GM18951 (cell line): Measurements from ENCODE around the gene CCL11.
"Not testable (repeated sequence)": the region's sequence is repeated elsewhere in the genome, so short reads cannot be mapped to it uniquely, and the experiment has no call there.

Experiments
- POLR2A ChIP-seq: IDR thresholded peaks from 4 replicates; pipeline ENCODE4 v1.6.1; 2011; ENCODE audit warnings: mild to moderate bottlenecking; ENCODE audit not compliant: insufficient read length, insufficient read depth; ENCODE audit errors: extremely low read depth
- in situ Hi-C: fragments of 300-500 bp; cut with MboI; formaldehyde crosslinking; loops from one replicate; pipeline ENCODE4 v1.12.0; 2022; ENCODE audit warnings: low sequenced_read_pairs, mixed read lengths, inconsistent platforms; ENCODE audit not compliant: unreplicated experiment

CCL11 gene

DNA sequence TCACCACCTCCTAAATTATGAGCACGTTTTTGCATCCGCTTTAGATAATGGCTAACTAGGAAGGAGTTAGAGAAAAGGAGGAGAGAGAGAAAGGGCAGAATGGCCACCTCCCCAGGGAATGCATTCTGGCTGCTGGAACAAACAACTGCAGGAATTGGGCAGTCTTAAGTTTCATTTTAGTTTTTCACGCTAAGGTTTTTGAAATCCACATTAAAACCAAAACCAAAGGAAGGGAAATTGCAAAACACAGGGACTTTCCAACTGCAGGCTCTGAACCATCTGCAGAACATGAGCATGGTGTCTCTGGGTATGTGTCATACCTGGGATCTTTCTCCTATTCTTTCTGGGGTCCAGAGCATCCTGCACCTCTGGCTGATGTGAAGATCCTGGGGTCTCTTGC, 21.6 kb downstream of the CCL11 start:
- in situ Hi-C loops, result no loop called here
- TF ChIP-seq POLR2A, result no peak

DNA sequence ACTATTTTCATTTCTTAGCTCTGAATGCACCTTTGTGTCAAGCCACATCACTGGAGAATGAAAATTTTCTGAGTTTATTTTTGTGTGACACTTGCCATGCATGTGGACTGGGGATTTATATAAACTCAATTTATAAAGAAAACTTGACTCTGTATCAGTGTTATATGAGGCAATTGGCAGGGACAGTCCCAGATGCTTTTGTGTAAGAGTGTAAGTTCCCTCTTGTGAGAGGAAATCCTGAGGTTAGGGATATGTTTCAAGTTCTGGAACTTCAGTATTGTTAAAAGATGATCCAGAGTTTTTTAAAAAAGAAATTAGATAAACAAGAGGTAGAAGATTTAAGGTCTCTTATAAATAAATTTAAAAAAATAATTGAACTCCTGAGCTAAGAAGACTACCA, 22.8 kb downstream of the CCL11 start:
- in situ Hi-C loops, result no loop called here
- TF ChIP-seq POLR2A, result no peak

DNA sequence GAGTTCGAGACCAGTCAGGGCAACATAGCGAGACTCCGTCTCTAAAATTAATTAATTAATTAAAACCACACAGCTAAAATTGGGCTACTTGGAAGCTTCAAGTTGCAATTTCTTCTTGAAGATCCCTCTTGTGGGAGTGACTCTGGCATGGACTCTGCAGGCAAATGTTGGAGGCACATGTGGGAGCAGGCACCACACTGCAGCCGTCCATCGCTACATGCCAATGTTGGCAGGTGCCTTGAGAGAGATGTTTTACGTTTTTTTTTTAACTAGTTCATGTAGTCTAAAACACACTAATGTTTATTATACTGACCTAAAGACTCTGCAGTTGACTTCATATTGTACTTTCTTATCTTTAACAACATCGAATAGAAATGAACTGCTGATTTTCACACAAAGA, 25.7 kb downstream of the CCL11 start:
- in situ Hi-C loops, result no loop called here
- TF ChIP-seq POLR2A, result no peak

DNA sequence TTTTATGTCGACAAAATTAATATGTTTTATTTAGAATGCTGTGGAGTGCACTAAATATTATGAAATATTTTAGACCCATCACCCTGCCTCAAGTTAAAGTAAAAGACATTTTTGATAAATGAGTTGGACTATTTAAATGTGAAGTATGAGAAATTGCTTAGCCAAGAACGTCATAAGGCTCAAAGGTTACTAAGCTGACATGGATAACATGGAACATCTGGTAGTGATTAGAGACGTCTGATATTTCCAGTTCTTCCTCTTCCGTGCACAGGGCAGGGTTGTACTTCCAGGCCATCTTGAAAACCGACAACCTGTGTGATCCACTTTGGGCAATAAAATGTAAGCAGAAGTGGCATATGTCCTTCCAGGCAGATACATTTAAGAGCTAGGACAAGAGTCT, 26.5 kb downstream of the CCL11 start:
- in situ Hi-C loops, result no loop called here
- no peak for TF ChIP-seq POLR2A

DNA sequence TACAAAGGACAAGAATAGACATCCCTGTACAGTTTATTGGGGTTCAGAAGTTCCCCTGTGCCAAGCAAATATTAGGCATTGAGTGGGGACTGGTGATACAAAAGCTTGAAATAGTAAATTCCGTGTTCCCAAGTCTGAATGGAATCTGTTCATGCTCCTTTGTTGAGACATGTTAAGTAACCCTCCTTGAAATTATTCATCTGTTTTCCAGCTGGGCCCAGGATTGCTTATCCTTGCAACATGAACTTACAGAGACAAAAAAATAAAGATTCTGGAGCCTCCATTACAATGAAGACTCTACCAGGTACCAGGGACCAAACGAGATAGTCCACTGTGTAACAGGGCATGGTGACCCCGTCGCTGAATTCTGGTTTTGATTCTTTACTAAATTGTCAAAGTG, 27.6 kb downstream of the CCL11 start:
- in situ Hi-C loops, result no loop called here
- TF ChIP-seq POLR2A, result no peak

DNA sequence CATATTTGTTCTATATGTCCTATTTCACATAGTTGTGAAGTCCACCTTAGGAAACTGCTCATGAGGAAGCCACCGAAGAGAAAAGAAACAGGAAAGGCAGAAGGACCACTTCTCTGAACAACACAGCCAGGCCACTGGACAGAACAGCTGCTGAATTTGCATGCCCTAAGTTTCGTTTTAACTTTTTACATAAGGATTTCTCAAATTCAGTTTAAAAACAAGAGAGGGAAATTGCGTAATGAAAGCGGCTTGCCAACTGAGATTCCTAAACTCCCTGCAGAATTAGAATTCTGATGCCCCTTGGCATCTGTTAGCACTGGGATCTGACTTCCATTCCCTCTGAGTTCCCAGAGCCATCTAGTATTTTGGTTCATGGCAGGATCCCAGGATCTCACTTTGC, 28.7 kb downstream of the CCL11 start:
- in situ Hi-C loops, result no loop called here
- no peak for TF ChIP-seq POLR2A

DNA sequence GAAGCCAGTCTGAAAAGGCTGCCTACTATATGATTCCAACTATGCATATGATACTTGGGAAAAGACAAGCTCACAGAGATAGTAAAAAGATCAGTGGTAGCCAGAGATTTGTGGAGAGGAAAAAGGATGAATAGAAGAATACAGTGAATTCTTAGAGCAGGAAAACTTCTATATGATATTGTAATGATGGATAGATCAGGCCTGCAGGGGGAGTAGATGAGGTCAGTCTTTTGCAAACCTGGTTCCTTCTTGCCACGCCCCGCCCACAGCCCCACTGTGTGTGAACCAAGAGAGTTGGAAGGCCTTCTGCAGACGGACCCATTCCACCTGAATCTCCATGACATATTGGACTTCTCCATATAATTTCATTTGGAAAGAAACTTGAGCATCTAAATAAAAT, 32.9 kb downstream of the CCL11 start:
- in situ Hi-C loops, result no loop called here
- TF ChIP-seq POLR2A, result no peak

DNA sequence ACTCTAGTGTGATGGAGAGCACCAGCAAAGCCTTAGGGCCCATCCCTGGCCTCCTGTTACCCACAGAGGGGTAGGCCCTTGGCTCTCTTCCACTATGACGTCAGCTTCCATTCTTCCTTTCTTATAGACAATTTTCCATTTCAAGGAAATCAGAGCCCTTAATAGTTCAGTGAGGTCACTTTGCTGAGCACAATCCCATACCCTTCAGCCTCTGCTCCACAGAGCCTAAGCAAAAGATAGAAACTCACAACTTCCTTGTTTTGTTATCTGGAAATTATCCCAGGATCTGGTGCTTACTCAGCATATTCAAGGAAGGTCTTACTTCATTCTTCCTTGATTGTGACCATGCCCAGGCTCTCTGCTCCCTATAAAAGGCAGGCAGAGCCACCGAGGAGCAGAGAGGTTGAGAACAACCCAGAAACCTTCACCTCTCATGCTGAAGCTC, 33.5 kb downstream of the CCL11 start, which contains the start of gene CCL8:
Gene CCL8, plus strand, starts transcription at position 397 of the 445 bp plus-strand sequence. CDS start 67 bp downstream, outside the sequence.
- TF ChIP-seq POLR2A, result no peak
- in situ Hi-C loops, result no loop called here

DNA sequence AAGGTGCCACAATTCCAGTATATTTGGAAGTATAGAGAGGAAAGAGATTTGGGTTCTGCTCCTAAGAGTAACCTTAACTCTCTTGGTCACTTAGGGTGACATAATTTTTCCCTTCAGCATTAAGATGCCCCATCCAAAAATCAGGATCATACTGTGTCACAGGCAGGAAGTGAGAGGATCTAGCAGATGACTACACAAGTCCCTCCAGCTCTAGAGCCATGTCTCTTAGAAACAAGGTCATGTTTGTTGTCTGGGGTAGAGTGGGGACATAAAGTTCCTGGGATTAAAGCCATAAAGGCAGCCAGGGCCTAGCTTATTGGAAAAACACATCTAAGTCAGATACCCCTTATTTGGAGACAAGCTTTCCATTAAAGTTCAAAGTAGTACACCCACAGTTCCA, 36.4 kb downstream of the CCL11 start:
- in situ Hi-C loops, result no loop called here
- no peak for TF ChIP-seq POLR2A

DNA sequence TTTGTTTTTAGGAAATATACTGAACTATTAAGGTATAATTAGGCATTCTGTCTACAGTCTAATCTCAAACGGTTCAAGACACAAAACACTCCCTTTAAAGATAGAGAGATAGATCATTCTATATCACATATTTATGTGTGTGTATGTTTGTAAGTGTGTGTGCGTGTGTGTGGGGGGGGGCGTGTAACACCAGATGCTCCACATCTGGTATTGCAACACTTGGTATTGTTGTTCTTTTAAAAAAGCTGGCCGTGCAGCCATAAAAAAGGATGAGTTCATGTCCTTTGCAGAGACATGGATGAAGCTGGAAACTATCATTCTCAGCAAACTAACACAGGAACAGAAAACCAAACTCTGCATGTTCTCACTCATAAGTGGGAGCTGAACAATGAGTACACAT, 42.0 kb downstream of the CCL11 start:
- in situ Hi-C loops, result not testable (repeated sequence)

DNA sequence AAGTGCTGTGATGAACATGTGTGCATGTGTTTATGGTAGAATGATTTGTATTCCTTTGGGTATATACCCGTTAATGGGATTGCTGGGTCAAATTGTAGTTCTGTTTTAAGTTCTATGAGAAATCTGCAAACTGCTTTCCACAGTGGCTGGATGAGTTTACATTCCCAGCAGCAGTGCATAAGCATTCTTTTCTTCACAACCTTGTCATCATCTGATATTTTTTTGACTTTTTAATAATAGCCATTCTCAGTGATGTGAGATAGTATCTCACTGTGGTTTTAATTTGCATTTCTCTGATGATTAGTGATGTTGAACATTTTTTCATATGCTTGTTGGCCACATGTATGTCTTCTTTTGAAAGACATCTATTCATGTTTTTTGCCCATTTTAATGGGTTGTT, 52.2 kb downstream of the CCL11 start:
- in situ Hi-C loops, result no loop called here
- no peak for TF ChIP-seq POLR2A
